Activated effector memory CD4-positive, alpha-beta T cell treated with anti-CD3 and anti-CD28 coated beads, Interleukin-2, amount 50 U/mL, for 16 hours (primary cell): ENCODE measurements around the gene MGMT.

Experiments
- DNase-seq: peaks from one replicate; pipeline ENCODE4 v3.0.0-alpha.2; 2020

MGMT gene

DNA sequence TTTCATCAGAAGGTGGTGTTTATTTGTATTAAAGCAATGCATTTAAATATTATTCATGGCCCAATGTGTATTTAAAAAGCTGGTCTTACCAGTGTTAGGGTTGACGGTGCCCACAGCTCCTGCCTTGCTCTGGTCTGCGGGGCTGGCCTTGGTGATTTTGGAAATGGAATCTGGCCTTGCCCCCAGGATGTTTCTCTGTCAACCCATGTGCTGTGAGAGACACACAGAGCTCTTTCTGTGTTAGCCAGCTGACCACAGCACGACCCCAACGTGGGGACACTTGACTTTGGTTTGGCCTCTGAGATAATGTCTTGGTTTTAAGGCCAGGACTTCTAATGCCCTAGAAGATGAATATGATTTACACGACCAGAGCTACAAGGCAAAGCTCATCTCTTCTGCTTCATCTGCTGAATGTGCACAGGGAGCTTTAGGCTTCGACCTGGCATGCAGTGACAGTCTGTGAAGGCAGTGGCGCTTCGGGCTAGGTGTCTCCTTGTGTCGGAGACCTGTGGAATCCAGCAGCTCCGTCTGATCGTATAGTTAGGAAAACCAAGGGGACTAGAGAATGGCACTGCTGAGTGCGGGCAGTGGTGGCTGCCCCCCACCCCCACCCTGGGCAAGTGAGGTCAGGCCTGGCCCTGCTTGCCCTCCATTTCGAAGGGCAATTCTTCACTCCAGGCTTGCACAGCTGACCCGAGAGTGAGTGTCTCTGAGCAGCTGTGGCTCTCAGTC lies 250.9 kb downstream of the MGMT start:
- DNase-seq: no peak

GRCh38 chr10:129718548-129719414 lies 251.7 kb downstream of the MGMT start:
- DNase-seq: no peak

GRCh38 chr10:129719415-129719739 lies 252.3 kb downstream of the MGMT start:
- DNase-seq: no peak

GRCh38 chr10:129719889-129720590 lies 253.0 kb downstream of the MGMT start:
- no peak for DNase-seq

- DNase-seq: no peak
Observed at GRCh38 chr10:129725011-129725410, 258.0 kb downstream of the MGMT start.

- no peak for DNase-seq
Observed at GRCh38 chr10:129725482-129725881, 258.4 kb downstream of the MGMT start.

GRCh38 chr10:129725890-129726631 lies 259.0 kb downstream of the MGMT start:
- peak; percentile 49 for DNase-seq

- no peak for DNase-seq
Observed at GRCh38 chr10:129727071-129727470, 260.0 kb downstream of the MGMT start.

DNA sequence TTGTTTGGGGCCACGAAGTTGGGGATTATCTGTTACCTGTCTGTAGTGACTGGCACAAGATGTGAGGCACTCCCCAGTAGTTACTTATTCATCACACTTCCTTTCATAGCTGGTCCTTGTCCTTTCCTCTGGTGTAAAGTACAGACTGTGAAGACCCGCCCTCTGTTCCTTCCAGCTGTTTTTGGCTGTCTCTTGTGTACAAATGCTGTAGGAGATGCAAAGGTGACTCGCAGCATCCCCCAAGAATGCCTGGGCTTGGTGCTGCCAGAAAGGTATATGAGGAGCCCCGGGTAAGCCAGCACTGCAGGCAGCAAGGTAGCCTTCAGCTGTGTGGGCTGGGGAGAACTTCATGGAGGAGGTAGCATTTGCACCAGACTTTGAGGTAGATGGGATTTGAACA lies 260.5 kb downstream of the MGMT start:
- no peak for DNase-seq

- DNase-seq: no peak
Observed at GRCh38 chr10:129728246-129728820, 261.3 kb downstream of the MGMT start.

DNA sequence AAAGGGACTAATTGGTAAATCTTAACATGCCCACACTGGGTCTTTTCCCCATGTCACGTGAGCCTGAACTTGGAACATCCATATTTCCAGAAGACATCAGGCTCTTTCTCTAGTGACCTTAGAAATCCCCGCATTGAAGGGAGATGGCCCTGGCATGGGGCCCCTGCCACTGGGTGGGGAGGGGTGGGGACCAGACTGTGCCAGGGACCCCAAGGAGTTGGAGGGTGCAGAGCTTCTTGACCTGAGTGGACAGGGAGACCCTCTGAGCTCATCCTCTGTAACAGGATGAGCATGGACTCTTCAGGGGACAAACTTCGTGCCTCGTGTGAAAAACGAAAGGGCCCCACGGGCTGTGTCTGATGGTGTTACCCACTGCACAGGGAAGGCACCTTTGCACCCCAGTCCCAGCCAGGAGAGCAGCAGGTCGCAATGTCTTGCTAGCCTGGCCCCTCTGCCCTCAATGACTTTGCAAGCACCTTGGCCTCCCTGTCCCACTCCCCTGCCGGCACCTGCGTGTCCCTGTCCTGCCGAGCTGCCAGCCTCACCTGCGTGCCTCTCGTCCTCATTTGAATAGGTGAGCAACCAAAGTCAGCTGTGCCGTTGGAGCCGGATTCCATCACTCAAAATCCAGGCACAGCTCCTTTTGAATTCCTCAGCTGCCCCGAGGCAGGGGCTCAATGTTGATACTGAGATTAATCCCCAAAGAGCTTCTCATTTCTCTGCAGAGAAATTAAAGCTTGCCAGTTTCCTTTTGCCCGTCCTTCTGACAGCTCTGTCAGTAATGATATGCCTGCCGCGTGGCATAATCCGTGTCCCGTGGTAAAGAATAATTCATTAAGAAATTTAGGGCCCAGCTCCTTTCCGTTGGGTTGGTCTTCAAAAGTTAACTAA lies 262.1 kb downstream of the MGMT start:
- DNase-seq: no peak

- no peak for DNase-seq
Observed at GRCh38 chr10:129730272-129730992, 263.4 kb downstream of the MGMT start.

- DNase-seq: no peak
Observed at GRCh38 chr10:129730993-129731325, 263.9 kb downstream of the MGMT start.

GRCh38 chr10:129740532-129741279 lies 273.7 kb downstream of the MGMT start:
- DNase-seq: no peak

GRCh38 chr10:129741280-129741977 lies 274.4 kb downstream of the MGMT start:
- peak; percentile 55 for DNase-seq

DNA sequence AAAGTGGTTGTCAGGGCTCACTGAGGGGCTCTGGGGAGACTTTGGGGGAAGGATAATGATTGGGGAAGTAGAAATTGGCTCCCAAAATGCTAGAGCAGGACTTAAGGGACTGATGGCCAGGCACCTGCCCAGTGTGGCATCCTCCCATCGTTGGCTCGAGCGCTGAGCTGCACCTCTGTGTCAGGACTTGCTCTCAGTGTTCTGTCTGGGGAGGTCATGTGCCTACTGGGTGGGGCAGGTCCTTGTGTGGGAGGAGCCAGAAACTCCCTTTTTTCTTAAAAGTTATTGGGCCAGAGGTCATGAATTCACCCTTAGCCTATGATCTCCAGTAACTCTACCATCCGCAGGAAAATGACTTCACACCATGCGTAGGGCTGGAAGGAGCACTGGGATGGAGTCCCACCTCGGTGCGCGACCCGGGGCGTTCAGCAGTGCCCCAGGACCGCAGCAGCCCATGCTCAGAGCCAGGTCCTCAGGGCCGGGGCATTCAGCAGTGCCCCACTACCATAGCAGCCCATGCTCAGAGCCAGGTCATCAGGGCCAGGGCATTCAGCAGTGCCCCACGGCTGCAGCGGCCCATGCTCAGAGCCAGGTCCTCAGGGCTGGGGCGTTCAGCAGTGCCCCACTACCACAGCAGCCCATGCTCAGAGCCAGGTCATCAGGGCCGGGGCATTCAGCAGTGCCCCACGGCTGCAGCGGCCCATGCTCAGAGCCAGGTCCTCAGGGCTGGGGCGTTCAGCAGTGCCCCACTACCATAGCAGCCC lies 275.1 kb downstream of the MGMT start:
- peak; percentile 50 for DNase-seq

DNA sequence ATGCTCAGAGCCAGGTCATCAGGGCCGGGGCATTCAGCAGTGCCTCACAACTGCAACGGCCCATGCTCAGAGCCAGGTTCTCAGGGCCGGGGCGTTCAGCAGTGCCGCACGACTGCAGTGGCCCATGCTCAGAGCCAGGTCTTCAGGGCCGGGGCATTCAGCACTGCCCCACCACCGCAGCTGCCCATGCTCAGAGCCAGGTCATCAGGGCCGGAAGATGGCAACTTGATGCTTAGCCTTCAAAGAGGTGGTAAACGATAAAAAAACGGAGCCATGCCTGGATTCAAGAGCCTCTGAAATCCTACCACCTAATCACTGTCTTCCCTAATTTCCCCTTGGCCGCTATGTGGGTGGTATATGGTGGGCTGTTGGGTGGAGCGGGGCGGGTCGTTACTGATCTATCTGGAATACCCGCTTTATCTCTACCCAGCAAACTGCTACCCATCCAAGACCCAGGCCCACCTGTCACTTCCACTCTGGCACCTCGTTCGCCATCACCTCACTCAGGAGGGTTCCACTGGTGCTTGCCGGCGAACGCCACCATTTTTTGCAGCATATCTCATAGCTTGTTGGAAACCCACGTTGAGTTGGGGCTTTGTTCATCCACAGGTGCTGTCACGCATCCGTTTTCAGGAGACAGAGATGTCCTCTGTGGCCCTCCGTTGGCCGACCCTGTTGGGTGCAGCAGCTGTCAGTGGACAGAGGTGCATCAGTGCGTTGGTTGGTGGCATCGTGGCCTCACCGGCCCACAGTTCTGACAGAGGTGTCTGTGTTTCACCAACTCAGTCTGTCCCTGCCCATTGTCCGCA lies 275.9 kb downstream of the MGMT start:
- DNase-seq: peak; percentile 39

- DNase-seq: peak; percentile 21
Observed at GRCh38 chr10:129743738-129744133, 276.7 kb downstream of the MGMT start.
